Upper lobe of left lung (tissue), 6 donors: ENCODE data around the gene SVIL. TPM values are rescaled to one million over a fixed set of nuclear protein-coding genes. Genes with fewer than 3 reads are reported as not detected.
"Not testable (repeated sequence)": the region's sequence is repeated elsewhere in the genome, so short reads cannot be mapped to it uniquely, and the experiment has no call there.

Experiments used
- ATAC-seq, 2 donors: fragments of 200-7000 bp; cut with Tn5 transposase; one replicate each; pipeline ENCODE4 v1.9.1; 2022; ENCODE audit warnings: mild to moderate bottlenecking in 2 of 2, moderate library complexity in 2 of 2; ENCODE audit not compliant: low FRiP score in 2 of 2
- DNase-seq, 2 donors: peaks; one replicate each; pipeline ENCODE4 v3.0.0-alpha.2; 2019 to 2020
- H3K27ac ChIP-seq, 4 donors: fragments of 200-600 bp; sonication (generic); one replicate each; pipeline ENCODE4 v1.5.1; 2016 to 2019
- H3K27me3 ChIP-seq, 4 donors: fragments of 200-600 bp; sonication (generic); one replicate each; pipeline ENCODE4 v1.5.1; 2017 to 2019
- H3K36me3 ChIP-seq, 4 donors: fragments of 200-600 bp; sonication (generic); one replicate each; pipeline ENCODE4 v1.5.1; 2016 to 2019
- H3K4me1 ChIP-seq, 4 donors: fragments of 200-600 bp; sonication (generic); one replicate each; pipeline ENCODE4 v1.5.1; 2018 to 2019
- H3K4me3 ChIP-seq, 4 donors: fragments of 200-600 bp; sonication (generic); one replicate each; pipeline ENCODE4 v1.5.1; 2017 to 2019; ENCODE audit warnings: mild to moderate bottlenecking in 2 of 4, moderate library complexity in 1 of 4
- H3K9me3 ChIP-seq, 4 donors: fragments of 200-600 bp; sonication (generic); one replicate each; pipeline ENCODE4 v1.5.1; 2018 to 2019
- EP300 ChIP-seq, 4 donors: sonication (generic); formaldehyde crosslinking; IDR thresholded peaks; one replicate each; pipeline ENCODE4 v1.5.1; 2017; ENCODE audit warnings: antibody characterized with exemption in 4 of 4, control low read depth in 2 of 4
- POLR2A ChIP-seq, 4 donors: fragments of 450-650 bp; IDR thresholded peaks; one replicate each; pipeline ENCODE4 v1.5.1; 2016 to 2017; ENCODE audit warnings: antibody characterized with exemption in 4 of 4, mild to moderate bottlenecking in 2 of 4
- POLR2AphosphoS5 ChIP-seq, 2 donors: sonication (generic); formaldehyde crosslinking; IDR thresholded peaks; one replicate each; pipeline ENCODE4 v1.5.1; 2017; ENCODE audit warnings: antibody characterized with exemption in 2 of 2
- WGBS, 2 donors: methylation state at CpG; one replicate each; pipeline ENCODE4 v1.1.5; 2017 to 2018; 5-methylcytosine and 5-hydroxymethylcytosine counted together
- total RNA-seq, 6 donors: library from RNA; depleted of rRNA in 4 of 6; stranded (reverse); fragments of >200 nt in 4 of 6; gene quantifications; one replicate each; pipeline versions ENCODE4 v1.1.0 to v1.2.1, GENCODE V29; 2016 to 2021
- TF ChIP-seq, protein P1 (sequence below), 6 experiments: fragments of 450-650 bp in 4 of 6; fragments of 200-600 bp in 2 of 6; sonication (generic) in 2 of 6; IDR thresholded peaks; one replicate each; pipeline ENCODE4 v1.5.1; 2016 to 2019; ENCODE audit warnings: antibody characterized with exemption in 6 of 6
- donor health status: DM: no; HTN: no; CAD: no; lungs with moderate emphysema.
- donor health status: DM: no; HTN: yes; CAD: no; lungs with severe emphysema.

The SVIL gene
- total RNA-seq, 6 donors from 2014 or later = 65.5 to 137 (median 105) TPM

DNA sequence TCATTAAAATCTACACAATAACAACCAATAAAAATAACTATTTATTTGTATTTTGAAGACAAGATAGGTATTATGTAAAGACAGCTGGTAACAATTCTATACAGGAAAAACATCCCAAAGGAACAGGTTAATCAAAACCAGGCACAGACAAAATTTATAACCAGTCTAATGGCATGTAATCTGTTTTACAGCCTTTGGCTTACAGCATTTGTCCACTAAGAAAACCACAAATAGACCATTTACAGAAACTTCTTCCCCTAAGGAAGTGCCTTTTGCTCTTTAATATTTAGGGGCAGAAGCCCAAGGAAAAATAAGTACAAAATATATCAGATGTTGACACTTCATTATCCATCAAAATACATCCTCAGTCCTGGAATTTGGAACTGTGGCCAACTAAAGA, 65.0 kb downstream of the SVIL start:
- Histone ChIP-seq H3K4me1 (no peaks in the 10 kb centered on the region), H3K36me3 (no peaks in the 10 kb centered on the region), H3K27me3 (no peaks in the 10 kb centered on the region), H3K4me3 (no peak overlapping the region), H3K27ac (no peak overlapping the region), H3K9me3 (no peaks in the 10 kb centered on the region)
- TF ChIP-seq POLR2A (IDR thresholded peaks at IDR 0.05) = no peak
- DNase-seq (no peak), ATAC-seq (no peak)

DNA sequence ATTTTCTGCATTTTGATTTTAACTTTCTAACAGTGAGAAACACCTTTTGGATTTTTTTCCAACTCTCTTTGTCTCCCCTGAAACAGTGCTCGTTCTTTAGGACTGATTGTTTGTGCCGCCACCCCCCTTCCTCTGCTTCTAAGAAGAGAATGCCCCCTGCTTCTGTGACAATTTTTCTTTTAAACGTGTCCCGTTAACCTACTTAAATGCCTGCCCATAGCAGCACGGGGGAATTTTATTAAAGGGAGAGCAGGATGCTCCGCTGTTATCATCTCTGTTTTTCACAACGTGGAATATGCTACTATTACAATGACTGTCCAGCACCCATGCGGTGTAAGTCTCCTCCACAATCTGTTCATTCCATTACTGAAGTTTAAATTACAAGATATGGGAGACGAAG, 67.8 kb downstream of the SVIL start:
- H3K27me3 ChIP-seq = no peaks in the 10 kb centered on the region
- no peak overlapping the region for H3K4me3 ChIP-seq
- no peak overlapping the region for H3K27ac ChIP-seq
- H3K4me1 ChIP-seq = no peaks in the 10 kb centered on the region
- DNase-seq = no peak
- H3K9me3 ChIP-seq = no peaks in the 10 kb centered on the region
- no peak for ATAC-seq
- TF ChIP-seq POLR2AphosphoS5 (IDR thresholded peaks at IDR 0.05) (no peak), EP300 (IDR thresholded peaks at IDR 0.05) (no peak), POLR2A (IDR thresholded peaks at IDR 0.05) (no peak)
- TF ChIP-seq, protein P1, sequence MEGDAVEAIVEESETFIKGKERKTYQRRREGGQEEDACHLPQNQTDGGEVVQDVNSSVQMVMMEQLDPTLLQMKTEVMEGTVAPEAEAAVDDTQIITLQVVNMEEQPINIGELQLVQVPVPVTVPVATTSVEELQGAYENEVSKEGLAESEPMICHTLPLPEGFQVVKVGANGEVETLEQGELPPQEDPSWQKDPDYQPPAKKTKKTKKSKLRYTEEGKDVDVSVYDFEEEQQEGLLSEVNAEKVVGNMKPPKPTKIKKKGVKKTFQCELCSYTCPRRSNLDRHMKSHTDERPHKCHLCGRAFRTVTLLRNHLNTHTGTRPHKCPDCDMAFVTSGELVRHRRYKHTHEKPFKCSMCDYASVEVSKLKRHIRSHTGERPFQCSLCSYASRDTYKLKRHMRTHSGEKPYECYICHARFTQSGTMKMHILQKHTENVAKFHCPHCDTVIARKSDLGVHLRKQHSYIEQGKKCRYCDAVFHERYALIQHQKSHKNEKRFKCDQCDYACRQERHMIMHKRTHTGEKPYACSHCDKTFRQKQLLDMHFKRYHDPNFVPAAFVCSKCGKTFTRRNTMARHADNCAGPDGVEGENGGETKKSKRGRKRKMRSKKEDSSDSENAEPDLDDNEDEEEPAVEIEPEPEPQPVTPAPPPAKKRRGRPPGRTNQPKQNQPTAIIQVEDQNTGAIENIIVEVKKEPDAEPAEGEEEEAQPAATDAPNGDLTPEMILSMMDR (IDR thresholded peaks at IDR 0.05) = no peak
- H3K36me3 ChIP-seq = peaks cover 0 to 12% (median 0%) of the 10 kb centered on the region in 4 donors
- WGBS, 2 donors = 91 to 92% methylated on average over 9 of the region's 9 CpGs

DNA sequence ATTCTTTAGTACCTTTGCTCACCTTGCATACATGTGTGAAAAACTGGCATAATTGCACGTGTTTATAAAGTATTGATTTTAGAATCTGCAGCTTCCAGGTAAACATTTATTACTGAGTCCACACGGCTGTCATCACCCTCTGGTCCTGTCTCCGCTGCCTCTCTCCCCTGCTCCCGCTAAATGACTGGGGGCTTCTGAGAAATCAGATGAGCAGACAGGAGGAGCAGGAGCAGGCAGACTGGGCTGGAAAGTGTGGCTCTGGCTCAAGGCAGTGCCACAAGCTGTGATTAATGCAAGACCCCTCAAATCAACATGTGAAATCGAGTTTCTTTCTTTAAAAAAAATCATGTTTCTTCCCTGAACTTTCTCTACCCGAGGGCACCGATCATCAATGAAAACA, 68.6 kb downstream of the SVIL start:
- H3K4me1 ChIP-seq, DNase-seq, H3K27ac ChIP-seq, ATAC-seq, H3K4me3 ChIP-seq, H3K27me3 ChIP-seq, H3K9me3 ChIP-seq: not testable (repeated sequence)
- WGBS, 2 donors = 90 to 92% methylated on average over 7 of the region's 7 CpGs
- H3K36me3 ChIP-seq = peaks cover 0 to 12% (median 0%) of the 10 kb centered on the region in 4 donors

DNA sequence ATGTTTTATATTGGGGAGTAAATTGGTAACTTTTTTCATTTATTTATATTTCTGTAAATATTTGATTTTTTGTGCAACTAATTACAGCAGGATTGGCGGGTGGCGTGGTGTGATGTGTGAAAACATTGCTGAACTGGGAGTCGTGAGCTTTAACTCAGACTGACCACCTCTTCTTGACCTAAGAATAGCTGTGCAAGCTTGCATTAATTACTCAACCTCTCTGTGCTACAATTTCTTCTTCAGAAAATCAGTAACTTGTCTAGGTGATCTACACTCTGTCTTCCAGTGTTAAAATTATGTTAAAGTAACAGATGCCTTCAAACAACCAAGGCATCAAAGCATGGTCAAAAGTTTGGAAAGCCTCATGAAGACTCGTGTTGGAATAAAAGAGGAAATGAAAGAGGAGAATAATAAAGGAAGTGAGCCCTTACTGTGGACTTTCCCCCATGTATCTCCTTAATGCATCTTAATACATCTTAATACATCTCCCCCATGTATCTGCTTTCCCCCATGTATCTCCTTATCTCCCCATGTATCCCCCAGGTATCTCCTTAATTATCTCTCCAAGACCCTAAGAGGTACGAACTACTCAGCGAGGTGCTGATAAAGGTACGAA, 71.2 kb downstream of the SVIL start:
- TF ChIP-seq EP300 (IDR thresholded peaks at IDR 0.05) (no peak), POLR2A (IDR thresholded peaks at IDR 0.05) (no peak), POLR2AphosphoS5 (IDR thresholded peaks at IDR 0.05) (no peak)
- TF ChIP-seq, protein P1 (IDR thresholded peaks at IDR 0.05) = no peak
- Histone ChIP-seq H3K4me3 (no peak overlapping the region), H3K4me1 (no peaks in the 10 kb centered on the region), H3K27me3 (no peaks in the 10 kb centered on the region), H3K9me3 (no peaks in the 10 kb centered on the region), H3K36me3 (peaks cover 0 to 12% (median 0%) of the 10 kb centered on the region in 4 donors), H3K27ac (no peak overlapping the region)
- DNase-seq (no peak), ATAC-seq (no peak)
- 87 to 91% methylated on average over 7 of the region's 7 CpGs for WGBS, 2 donors

DNA sequence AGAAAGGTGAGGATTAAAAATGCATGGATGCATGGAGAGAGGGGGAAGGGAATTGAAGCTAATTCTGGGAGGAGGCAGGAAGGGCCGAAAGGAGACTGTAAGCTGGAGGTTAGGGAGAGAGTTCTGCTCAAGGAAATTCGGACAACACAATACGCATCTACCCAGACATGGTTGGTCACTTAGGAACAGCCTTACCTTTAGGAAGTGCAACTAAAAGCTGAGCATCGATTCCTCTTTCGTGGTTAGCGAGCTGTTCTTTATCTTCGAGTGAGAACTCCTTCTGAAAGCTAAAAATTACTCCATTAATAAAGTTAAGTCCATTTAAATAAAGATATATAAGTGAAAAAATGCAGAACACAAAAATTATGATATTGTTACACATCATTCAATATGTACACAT, 71.8 kb downstream of the SVIL start:
- not testable (repeated sequence) for H3K9me3 ChIP-seq, H3K4me3 ChIP-seq, H3K4me1 ChIP-seq, H3K27ac ChIP-seq, DNase-seq, H3K27me3 ChIP-seq
- peak in 1 of 2 donors; percentile 24 for ATAC-seq
- peaks cover 0 to 12% (median 0%) of the 10 kb centered on the region in 4 donors for H3K36me3 ChIP-seq
- 83 to 86% methylated on average over 7 of the region's 7 CpGs for WGBS, 2 donors

DNA sequence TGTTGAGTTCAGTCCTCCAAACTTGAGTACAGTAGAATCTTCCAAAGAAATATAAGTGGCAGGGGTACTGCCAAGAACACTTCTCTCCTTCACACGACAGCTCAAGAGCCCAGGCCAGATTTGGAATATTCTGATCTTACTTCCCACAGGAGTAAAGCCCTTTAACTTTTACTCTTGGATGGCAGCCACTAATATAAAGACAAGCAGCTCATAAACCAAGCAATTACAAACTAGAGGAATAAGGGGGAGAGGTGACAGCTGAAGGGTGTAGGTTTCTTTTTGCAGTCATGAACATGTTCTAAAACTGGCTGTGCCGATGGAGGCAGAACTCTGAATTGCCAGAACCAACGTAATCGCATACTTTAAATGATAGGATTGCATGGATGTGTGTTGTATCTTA, 74.8 kb downstream of the SVIL start:
- ATAC-seq (peak in 1 of 2 donors; percentile 15), DNase-seq (no peak)
- 64 to 67% methylated on average over 4 of the region's 4 CpGs for WGBS, 2 donors
- H3K4me3 ChIP-seq = no peak overlapping the region
- no peak overlapping the region for H3K27ac ChIP-seq
- H3K27me3 ChIP-seq = no peaks in the 10 kb centered on the region
- no peak for TF ChIP-seq EP300 (IDR thresholded peaks at IDR 0.05)
- TF ChIP-seq, protein P1 (IDR thresholded peaks at IDR 0.05) = no peak
- no peak for TF ChIP-seq POLR2A (IDR thresholded peaks at IDR 0.05)
- TF ChIP-seq POLR2AphosphoS5 (IDR thresholded peaks at IDR 0.05) = no peak
- no peaks in the 10 kb centered on the region for H3K9me3 ChIP-seq
- H3K4me1 ChIP-seq = no peaks in the 10 kb centered on the region
- H3K36me3 ChIP-seq = peaks cover 0 to 12% (median 0%) of the 10 kb centered on the region in 4 donors
